Activated effector memory CD4-positive, alpha-beta T cell treated with anti-CD3 and anti-CD28 coated beads, Interleukin-2, amount 50 U/mL, for 16 hours (primary cell): ENCODE results near the gene SPATA31D4.
"Not testable (repeated sequence)": the region's sequence is repeated elsewhere in the genome, so short reads cannot be mapped to it uniquely, and the experiment has no call there.

ENCODE experiments used
- DNase-seq: peaks from one replicate; pipeline ENCODE4 v3.0.0-alpha.2; 2020

SPATA31D4 gene

GRCh38 chr9:81928305-81928704 is at the start of gene SPATA31D4:
Gene SPATA31D4 (plus strand): TSS chr9:81928428. CDS start chr9:81928514, 86 bp downstream.
- not testable (repeated sequence) for DNase-seq

DNA sequence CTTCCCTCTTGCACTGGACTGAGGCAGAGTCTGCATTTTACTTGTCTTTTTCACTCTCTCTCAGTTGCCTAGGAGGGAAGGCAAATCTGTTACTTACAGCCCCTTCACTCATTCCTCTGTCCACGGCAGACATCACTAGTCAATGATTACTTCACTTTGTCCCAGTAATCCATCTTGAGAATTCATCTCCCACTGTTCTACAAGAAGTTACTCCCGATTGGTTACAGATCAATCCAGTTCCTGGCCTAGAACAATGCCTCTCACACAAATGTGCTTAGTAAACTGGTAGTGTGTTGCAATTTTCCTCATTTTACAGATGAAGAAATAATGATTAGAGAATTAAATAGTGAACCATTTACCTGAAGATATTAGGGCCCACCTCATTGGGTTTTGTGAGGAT is 49.7 kb upstream of the SPATA31D4 start:
- no peak for DNase-seq

- DNase-seq: no peak
Measured at GRCh38 chr9:81879501-81879916, 48.7 kb upstream of the SPATA31D4 start.

- no peak for DNase-seq
Measured at GRCh38 chr9:81885602-81886001, 42.6 kb upstream of the SPATA31D4 start.

- no peak for DNase-seq
Measured at GRCh38 chr9:81886665-81887064, 41.6 kb upstream of the SPATA31D4 start.

DNA sequence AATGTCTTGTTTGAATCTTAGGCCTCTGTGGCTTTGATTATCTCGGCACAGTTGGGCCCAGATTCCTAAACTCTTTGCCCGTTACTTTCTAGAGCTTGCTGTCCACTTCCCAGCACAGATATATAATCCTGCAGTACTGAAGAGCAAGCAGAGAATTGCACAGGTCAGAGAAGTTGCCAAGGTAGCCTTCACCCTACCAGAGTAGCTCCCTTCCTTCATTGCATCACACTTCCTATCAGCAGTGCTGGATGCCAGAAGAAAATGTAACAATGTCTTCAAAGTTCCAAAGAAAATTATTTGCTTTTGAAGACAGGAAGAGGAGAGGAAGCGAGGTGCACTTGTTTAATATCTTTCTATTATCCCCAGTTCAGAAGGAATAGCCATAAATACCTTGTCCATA is 38.1 kb upstream of the SPATA31D4 start:
- no peak for DNase-seq

DNA sequence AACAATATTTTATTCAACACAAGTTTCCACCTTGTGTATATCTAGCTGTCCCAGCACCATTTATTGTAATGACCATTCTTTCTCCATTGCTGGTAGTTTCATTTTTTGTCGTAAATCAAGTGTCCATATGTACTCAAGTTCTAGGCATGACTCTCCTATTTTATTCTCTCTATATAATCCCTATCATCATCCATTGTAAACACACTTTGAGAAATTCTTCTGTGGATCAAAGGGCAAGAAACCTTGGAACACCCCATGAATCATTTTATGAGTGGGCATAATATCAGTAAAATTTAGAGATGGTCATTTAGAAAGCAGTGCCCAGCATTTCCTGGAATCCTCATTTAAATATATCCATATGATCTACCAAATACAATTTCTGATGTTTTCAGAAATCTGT is 35.8 kb upstream of the SPATA31D4 start:
- no peak for DNase-seq

DNA sequence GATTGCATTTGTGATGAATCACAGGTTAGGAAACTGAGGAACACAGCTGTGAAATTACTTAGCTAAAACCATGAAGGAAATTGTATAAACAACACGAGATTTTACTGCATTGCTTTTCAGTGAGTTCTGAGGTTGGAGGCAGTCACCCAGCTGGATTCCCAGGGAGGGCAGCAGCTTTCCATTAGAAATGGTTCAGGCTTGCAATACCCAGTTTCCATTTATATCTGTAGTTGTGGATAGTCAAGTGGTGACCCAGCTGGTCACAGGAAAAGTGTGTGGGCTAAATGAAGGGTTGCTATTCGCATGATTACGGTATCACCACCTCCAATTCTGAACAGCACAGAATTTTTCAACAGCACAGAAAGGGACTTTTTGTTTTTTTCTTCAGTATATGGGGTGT is 34.3 kb upstream of the SPATA31D4 start:
- no peak for DNase-seq

DNA sequence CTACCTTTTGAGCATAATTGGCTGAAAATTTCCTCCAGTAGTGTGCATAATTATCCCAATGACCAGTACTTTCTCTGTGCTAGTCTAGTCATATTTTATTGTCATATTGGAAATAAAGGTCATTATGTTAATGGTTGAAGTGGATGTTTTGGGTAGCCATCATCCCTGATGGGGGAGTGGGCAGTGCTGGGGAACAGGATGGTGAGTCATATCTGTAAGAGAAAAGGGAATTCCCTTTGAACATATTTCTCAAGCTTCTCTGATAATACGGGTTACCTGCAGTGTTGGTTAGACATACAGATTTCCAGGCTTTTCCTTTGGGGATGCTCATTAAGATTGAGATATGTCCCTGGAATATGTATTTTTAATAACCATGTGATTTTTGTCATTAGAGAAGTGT is 33.3 kb upstream of the SPATA31D4 start:
- DNase-seq: no peak

DNA sequence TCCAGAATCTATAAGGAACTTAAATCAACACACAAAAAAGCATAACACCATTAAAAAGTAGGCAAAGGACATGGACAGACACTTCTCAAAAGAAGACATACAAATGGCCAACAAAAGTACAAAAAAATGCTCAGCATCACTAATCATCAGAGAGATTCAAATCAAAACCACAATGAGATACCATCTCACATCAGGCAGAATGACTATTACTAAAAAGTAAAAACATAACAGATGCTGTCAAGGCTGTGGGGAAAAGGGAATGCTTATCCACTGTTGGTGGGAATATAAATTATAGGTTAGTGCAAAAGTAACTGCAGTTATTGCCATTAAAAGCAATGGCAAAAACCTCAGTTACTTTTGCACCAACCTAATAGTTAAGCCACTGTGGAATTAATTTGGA is 32.2 kb upstream of the SPATA31D4 start:
- DNase-seq: no peak

DNA sequence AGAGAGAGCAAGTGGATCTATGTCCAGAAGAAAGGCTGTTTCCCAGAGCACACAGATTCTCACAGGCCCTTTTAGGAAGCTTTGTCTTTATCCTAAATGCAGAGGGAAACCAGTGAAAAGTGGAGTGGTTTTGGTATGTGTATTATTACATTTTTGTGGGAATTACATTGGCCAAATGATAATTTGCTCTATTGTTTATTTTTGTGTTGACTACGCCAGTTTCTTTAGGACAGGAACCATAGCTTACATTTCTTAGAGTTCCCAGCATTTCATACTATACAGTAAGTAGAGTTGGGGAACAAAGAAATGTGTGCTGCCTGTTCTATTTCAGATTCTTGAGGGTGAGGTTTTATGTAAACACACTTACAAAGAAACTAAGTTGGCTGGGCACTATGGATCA is 29.4 kb upstream of the SPATA31D4 start:
- no peak for DNase-seq

DNA sequence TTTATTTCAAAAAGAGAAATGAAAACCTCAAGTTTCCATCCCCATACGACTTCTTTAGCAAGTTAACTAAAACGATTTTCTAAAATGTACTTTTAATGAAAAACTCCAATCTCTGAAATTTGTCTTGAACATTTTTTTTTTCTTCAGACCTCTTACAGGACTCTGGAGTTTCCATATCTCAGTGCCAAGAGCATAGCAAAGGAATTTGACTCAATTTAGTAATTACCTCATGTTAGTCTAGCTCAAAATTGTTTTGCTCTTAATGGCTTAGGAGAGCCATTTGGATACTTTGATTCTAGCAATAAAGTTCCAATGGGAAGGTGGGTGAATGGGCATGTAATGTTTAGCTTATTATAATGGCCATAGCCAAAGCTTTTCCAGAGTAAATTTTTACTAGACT is 26.0 kb upstream of the SPATA31D4 start:
- DNase-seq: no peak

DNA sequence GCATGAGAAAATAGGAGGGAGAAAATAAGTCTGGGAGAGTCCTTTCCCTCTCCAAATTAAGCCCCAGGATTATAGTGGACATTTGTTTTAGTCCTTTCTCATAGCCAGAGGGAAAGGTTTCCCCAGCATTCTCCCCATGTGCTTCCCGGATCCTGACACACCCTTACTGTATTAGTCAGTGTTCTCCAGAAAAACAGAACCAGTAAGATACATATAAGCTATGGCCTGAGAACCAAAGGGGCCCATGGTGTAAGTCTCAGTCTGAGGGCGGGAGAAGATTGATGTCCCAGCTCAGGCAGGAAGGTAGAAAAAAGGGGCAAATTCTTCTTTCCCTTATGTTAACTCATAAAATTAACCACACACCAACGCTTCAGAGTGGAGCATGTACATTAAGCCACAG is 25.6 kb upstream of the SPATA31D4 start:
- DNase-seq: no peak

- no peak for DNase-seq
Measured at GRCh38 chr9:81906671-81907070, 21.6 kb upstream of the SPATA31D4 start.

DNA sequence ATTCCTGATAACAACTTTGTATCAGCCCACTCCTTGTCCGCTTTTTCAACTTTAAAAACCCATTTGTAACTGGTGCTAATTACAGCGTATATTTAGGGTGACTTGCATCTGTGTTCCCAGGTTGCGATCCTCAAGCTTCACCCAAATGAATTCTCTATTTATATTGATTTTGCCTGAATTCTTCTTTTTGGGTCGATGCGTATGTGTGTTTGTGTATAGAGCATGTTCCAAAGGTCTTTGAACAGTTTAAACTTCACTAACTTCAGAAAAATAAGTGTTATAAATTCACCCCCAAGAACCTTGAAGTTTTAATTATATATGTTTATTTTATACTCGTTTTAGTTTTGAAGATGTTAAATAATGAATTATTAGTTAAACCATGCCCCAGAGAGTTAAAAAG is 16.1 kb upstream of the SPATA31D4 start:
- no peak for DNase-seq

- no peak for DNase-seq
Measured at GRCh38 chr9:81915801-81916505, 12.3 kb upstream of the SPATA31D4 start.

DNA sequence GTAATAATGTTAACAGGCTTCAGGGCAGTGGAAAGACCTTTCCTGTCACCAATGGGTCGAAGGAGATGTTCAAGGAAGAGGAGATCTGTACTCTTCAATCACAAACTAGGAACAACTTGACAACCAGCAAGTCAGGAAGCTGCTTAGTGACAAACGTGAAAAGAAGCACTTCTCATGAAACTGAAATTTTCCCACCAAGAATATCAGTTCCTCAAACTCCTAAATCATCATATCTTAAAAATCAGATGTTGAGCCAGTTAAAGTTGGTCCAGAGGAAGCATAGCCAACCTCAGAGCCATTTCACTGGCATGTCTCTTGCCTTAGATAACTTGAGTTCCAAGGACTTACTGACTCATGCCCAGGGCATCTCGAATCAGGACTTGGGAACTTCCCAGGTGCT is 9.7 kb upstream of the SPATA31D4 start:
- not testable (repeated sequence) for DNase-seq

- DNase-seq: not testable (repeated sequence)
Measured at GRCh38 chr9:81930147-81930546, 1.9 kb downstream of the SPATA31D4 start.

DNA sequence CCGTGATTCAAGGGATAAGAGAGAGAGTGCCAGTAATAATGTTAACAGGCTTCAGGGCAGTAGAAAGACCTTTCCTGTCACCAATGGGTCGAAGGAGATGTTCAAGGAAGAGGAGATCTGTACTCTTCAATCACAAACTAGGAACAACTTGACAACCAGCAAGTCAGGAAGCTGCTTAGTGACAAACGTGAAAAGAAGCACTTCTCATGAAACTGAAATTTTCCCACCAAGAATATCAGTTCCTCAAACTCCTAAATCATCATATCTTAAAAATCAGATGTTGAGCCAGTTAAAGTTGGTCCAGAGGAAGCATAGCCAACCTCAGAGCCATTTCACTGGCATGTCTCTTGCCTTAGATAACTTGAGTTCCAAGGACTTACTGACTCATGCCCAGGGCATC is 5.3 kb downstream of the SPATA31D4 start:
- DNase-seq: not testable (repeated sequence)

- DNase-seq: not testable (repeated sequence)
Measured at GRCh38 chr9:81943393-81943792, 15.2 kb downstream of the SPATA31D4 start, which contains the start of gene SPATA31D3. Gene SPATA31D3 (plus strand): TSS chr9:81943500. CDS start chr9:81943586, 86 bp downstream.

DNA sequence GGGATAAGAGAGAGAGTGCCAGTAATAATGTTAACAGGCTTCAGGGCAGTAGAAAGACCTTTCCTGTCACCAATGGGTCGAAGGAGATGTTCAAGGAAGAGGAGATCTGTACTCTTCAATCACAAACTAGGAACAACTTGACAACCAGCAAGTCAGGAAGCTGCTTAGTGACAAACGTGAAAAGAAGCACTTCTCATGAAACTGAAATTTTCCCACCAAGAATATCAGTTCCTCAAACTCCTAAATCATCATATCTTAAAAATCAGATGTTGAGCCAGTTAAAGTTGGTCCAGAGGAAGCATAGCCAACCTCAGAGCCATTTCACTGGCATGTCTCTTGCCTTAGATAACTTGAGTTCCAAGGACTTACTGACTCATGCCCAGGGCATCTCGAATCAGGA is 20.4 kb downstream of the SPATA31D4 start:
- not testable (repeated sequence) for DNase-seq

GRCh38 chr9:81953096-81953495 is 24.9 kb downstream of the SPATA31D4 start:
- no peak for DNase-seq

- no peak for DNase-seq
Measured at GRCh38 chr9:81955625-81956024, 27.4 kb downstream of the SPATA31D4 start.

GRCh38 chr9:81964218-81965171 is 36.3 kb downstream of the SPATA31D4 start:
- DNase-seq: no peak
